ENCODE results near the gene ELOVL5.
A peak's percentile ranks its signal among the peaks of the same experiment; 100 is the strongest.

The ELOVL5 gene

DNA sequence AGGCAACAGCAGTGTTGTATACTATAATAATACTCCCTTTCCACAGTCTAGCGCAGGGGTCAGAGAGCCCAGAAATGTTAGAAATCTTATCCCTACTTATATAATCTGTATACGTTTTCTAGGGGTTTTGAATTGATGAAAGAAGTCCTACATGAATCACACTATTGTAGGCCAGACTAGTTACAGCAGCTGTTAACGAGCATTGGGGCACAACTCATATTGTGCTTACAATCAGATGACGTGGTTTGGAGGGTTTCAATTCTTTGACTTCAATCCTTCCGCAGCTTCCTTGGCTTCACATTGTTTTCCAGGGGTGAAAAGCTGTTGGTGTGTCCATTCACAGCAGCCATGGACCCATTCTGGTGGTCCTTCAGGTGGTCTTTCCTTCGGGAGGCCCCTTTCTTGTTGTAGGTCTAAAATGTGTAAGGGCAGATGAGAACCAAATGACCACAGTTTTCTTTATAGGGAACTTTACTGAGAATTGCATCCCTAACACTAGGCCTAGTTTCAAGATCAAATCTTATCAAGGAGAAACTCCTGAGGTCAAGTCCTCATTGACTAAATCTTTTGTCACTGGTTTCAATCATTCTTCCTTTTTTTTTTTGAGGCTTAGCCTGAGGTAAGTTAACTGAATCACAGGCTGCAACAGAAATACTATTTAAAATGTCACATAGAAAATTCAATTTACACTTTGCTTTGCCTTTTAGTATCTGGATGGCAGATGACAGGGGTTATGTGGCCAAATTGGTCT, 79.7 kb downstream of the ELOVL5 start:
- DNase-seq = no peak

DNA sequence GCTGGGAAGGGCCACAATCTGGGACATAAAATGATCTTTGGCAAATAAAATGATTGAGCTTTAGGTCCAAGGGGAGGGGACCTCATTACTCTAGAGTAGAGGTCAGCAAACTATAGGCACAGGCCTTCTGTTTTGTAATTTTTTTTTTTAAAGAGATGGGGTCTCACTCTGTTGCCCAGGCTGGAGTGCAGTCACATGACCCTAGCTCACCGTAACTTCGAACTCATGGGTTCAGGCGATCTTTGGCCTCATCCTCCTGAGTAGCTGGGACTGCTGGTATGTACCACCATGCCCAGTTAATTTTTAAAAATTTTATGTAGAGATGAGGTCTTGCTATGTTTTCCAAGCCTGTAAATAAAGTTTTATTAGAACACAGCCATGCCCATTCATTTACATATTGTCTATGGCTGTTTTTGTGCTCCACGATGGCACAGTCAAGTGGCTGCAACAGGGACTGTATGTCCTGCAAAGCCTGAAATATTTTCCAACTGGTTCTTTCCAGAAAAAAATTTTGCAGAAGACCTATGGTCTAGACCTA, 82.1 kb downstream of the ELOVL5 start:
- no peak for DNase-seq

DNA sequence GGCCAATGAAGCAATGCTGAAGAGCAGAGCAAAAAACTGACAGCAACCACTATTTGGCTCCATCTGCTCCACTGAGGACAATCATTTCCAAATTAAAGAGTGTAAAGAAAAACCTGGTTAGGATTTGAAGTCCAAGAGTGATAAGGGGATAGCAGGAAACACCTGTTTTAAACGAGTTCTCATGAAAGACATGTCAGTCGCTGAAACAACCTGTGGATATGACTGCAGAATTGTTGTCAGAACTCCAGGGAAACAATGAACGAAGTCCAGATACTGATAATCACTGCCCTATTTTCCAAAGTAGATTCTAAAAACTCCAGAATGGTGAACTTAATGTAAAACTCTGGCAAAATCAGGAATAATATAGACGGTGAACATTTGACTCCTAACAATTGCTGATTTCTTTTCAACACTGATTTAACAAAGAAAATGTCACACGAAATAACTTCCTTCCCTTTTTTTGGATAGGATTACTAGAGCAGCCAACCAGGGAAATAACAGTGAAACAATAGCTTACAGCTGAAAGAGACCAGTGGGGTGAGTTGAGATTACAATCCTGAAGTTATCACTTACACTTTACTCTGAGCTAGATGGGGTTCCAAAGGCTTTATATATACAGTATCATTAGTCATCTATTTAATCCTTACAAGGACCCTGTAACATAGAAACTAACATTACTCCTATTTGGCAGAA, 83.7 kb downstream of the ELOVL5 start:
- no peak for DNase-seq

DNA sequence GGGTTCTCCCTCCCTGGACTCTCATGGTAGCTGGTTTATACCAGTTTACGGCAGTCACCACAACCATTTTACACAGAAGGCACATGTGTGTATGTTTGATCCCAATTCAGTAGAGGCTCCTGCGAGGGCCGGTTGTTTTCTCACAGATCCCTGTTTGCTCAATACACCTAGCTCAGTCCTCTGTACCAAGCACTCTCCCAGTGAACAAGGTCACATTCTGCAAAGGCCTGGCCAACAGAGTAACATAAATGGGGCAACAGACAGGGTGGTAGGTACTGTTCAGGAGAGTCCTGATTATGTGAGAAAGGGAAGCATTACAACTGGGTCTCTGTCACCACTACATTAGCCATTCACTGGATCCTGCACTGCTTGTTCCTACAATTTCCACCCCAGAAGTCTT, 84.4 kb downstream of the ELOVL5 start:
- DNase-seq = no peak

DNA sequence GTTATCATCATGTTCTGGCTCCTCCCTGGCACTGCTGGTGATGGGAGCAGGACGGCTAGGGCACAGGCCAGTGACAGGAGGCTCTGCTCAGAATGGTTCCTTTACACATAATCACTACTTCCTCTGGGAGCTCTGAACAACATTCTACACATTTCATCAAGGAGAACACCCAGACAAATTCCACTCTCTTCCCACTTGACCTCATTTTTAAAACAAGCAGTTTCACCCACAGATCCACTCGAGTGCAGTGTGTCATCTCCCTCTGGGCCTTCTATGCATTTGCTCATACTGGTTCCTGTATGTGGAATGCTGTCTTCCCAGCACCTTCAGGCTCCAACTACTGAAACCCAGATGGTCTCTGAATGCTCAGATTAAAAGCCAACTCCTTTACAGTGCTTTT, 84.8 kb downstream of the ELOVL5 start:
- DNase-seq = no peak

DNA sequence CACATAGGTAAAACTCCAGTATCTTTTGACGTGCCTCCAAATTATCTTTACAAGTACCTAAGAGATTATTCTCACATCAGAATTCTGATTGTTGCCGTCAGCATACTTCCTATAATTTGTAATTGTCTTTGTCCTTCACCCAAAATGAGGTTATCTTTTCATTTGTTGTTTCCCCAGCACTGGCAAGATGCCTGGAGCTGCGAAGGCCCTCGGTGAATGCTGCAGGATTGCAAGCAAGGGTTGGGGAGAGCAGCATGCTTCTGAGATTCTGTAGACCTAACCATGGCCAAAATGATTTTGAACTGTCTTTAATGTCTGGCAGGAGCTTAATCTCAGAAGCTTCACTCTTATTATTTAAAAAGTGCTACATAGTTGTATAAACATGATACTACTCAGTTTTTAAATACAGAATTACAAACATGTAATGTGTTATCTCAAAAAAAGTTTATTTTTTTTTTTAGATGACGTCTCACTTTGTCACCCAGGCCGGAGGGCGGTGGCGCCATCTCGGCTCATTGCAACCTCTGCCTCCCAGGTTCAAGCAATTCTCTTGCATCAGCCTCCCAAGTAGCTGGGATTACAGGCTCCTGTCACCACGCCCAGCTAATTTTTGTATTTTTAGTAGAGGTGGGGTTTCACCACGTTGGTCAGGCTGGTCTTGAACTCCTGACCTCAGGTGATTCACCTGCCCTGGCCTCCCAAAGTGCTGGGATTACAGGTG, 88.7 kb downstream of the ELOVL5 start:
- no peak for DNase-seq

DNA sequence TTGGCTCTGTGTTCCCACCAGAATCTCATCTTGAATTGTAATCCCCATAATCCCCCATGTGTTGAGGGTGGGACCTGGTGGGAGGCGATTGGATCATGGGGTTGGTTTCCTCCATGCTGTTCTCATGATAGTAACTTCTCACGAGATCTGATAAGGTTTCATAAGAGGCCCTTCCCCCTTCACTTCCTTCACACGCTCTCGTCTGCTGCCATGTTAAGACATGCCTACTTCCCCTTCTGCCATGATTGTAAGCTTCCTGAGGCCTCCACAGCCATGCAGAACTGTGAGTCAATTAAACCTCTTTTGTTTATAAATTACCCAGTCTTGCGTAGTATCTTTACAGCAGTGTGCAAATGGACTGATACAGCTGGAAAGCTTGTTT, 90.0 kb downstream of the ELOVL5 start:
- DNase-seq = no peak

DNA sequence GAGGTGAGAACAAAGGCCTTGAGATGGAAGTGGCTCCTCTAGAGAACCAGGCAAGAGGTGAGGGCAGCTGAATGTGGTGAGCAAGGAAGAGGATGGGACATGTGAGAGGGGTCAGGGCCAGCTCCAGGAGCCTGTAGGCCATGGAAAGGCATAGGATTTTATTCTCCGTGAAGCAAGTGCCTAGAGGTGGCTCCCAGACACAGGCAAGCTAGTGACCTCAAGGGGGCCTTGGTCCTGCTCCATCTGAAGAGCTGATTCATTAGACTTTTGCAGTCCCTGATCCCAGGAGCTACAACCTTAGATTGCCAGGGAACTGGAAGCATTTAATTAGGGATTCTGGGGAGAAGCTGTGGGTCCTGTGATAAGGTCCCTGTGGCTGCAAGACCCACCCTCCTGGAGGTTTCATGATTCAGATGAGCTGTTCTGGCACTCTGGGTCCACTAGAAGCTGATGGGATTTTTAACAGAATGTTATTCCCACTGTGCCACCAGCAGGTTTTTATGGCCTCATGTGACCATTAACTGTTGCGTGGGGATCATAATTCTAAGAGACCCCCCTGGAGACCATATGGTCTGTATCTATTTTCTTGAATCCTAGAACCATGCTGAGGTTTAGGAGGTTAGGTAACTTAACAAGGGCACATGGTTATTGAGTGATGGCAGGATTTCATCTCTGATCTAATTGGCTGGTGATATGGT, 90.5 kb downstream of the ELOVL5 start:
- DNase-seq = peak in 1 of 2 experiments; percentile 58

DNA sequence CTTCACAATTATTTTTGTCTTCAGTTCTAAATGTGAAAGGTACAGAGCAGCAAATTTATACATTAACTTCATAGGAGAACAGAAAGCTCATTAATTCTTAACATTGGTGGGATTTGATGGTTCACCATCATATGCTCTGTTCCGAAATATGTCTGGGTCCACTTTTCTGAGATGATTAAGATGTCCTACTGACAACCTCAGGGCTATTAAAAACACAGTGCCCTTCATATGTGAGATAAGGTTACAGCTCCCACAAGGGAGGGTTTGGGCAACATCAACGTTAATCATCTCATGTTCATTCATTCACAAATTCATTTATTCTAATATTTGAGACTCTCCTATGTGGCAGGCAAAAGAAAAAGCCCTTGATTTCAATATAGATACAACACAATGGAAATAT, 91.2 kb downstream of the ELOVL5 start:
- DNase-seq = no peak

DNA sequence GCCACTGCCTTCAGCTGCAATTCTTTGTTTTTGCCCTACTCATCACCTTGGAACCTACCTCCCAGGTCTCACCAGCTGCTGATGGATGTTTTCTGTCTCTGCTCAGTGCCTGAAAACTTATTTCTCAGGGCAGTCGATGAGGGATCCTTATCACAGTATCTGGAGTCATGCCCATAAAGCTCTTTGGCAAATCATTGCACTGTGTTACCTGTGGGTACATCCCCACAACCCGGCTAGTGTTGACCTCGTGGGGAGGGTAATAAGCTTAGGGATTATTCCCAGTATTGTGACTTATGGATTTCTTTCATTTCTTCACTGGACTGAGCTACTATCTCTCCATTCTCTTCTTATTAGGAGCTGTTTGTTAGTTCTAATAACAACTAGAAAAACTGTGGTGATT, 91.7 kb downstream of the ELOVL5 start:
- no peak for DNase-seq

DNA sequence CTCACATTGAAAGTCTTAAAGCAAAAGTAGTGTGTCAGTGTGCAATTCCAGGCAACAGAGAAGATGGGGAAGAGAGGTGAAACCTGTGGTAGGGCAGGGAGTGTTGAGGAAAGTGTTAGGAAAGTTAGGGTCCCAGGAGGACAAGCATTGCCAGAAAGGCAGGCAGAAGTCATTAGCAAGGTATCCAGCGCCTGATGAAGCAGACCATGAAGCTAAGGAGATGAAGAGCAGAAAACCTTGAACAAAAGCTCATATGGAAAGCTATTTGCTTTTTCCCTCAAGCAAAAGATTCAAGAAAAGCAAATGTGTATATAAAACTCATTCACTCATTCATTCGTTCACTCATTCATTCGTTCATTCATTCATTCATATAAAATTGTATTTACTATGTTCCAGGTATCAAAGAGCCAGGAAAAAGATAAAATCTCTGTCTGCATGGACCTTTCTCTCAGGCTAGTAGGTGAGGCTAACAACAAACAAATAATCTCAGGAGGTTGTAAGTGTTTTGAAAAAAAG, 96.5 kb downstream of the ELOVL5 start:
- DNase-seq = no peak

DNA sequence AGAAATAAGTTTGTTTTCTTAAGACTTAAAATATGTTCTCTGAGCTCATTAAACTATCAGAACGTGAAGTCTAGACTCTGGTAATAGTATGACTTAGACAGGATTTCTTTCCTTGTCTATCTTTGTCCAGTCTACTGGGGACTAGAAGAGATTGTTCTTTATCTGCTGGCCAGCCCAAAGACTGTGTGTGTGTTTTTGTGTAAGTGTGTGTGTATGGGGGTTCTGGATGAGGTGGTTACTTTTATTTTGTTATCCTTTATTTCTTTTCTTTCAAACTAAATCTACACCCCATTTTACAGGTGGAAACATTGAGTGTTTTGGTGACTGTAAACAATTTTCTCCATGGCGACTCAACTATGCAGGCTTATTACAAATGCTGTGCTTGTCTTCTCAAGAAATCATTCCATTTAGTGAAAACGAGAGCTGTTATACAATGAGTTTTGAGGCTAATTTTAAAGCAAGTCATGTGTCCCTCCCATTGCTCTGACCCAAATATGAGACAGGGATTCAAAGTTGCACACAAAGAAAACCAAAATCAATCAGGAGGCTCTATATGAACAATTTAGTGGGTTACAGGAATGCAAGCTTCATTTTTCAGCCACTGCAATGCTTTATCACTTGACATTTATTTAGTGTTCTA, 97.6 kb downstream of the ELOVL5 start:
- DNase-seq = no peak

DNA sequence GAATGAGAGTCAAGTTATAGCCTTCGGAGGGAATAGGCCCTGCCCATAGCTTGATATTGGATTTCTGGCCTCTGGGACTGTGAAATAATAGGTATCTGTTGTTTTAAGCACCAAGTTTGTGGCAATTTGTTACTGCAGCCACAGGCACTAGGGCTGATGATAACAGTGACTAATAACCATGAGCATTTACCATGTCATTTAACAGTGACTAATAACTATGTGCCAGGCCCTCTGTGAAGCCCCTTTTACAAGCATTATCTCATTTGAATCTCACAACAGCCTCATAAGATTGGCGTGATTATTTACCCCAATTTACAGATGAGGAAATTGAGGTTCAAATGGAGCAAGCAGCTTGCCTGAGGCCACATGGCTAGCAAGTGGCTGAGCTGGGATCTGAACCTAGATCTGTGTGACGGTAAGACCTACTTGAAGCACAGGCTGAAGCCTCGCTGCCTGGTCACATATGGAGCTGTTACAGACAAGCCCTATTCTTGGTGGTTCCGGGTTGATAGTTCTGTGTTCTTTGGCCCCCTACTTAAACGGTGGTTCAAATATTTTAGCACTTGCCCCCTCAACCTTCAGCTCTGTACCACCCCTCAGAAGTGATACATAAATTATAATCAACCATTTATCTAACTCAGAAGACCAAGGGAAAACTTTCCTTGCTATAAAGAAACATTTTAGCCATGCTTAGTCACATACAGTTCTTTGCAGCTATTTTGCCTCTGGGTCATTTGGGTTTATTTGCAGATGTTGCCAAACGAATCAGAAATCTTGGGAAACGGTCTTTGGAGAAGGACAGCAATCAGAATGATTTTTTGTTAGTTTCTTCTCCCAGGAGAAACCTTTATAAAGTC, 98.3 kb downstream of the ELOVL5 start:
- DNase-seq = no peak

DNA sequence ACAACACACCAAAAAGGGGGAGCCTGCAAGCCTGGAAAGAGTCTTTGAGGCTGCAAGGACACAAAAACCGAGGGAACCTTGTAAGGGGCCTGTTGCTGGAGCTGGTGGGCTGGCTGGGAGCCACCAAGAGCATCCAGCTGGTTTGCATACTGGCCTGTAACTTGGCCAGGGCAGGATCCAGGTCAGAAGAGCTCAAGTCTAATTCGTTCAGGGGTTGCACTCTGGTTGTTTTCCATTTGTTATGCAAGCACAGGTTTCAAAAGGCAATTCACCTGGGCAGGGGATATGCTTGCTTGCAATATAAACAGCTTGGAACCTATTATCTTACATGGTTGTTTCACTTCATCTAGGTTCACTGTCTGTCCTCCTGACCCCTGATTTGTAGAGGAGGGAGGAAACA, 101.8 kb downstream of the ELOVL5 start:
- no peak for DNase-seq

DNA sequence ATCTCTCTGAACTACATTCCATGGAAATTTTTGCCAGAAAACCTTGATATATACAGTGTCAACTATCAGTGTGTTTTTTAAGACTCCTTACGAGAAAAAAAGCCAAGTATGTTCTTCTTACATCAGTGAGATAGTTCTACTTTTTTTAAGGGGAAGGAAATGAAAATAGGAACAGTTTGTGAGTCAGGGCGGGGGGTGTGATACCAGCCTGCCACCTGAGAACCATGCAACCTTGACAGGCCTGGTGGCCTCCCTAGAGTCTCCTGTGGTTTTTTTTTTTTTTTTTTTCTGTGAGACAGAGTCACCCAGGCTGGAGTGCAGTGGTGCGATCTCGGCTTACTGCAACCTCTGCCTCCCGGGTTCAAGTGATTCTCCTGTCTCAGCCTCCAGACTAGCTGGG, 103.8 kb downstream of the ELOVL5 start:
- no peak for DNase-seq

DNA sequence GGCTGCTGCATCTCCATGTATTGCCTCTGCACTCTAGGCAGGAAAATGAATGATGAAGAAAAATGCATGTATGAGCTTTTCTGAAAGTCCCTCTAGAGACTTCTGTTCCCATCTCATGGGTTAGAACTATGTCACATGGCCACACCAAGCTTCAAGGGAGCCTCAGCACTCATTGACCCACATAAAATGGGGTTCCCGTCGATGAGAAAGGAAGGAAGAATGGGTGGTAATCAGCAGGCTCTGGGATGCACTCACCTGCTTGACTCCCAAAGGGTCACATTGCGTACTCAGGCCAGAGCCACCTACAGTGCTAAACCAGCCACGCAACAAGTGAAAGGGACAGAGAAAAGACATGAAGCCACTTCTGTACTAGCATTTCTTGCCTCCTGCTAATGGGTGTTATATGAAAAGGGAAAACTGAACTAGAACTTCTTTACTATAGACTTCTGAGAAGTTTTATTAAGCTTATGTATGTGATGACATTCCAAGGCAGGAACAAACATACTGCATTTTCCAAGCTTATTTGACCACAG, 104.3 kb downstream of the ELOVL5 start:
- DNase-seq = no peak

DNA sequence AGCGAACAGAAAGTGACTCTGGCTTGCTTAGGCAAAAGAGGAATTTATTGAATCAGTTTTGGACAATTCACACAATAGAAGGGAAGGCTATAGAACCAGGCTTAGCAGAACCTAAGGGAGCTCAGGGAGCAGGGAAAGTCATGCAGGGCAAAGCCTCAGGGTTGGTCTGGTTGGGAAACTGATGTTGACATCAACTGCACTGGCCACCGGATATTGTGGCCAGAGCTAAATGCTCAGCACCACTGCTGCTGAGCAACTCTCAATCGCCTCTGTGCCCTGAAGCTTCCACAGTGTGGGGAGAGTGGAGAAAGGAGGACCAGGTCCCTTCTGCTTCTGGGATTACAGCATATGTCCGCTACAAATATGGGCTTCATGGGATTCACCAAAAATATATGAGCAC, 106.8 kb downstream of the ELOVL5 start:
- no peak for DNase-seq

DNA sequence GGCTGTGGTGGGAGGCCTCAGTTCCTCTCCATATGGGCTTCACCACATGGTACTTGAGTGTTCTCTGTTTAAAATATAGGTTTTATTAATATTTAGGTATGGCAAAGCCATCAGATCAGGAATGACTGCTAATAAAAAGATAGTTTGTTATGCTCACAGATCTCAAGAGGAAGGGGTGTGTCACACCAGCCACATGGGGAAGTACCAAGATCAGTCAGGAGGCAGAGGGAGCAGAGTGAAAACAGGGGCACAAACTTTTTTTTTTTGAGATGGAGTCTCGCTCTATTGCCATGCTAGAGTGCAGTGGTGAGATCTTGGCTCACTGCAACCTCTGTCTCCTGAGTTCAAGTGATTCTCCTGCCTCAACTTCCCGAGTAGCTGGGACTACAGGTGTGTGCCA, 108.0 kb downstream of the ELOVL5 start:
- DNase-seq = no peak

DNA sequence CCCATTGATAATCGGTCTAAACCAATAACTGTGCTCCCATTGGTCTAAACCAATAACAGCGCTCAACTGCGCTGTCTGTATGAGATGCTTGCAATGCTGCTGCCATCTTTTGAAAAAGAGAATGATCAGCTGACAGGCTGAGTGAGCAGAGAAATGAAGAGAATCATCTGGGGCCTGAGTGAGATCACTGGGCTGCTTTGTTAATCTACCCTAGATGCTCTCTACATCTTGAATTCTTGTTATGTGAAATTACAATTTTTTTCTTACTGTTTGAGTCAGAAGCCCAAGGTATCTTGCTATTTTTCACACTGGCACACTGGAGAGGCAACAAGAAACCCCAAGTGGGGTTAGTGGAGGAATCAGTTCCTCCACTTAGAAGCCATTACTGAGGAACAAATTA, 108.6 kb downstream of the ELOVL5 start:
- DNase-seq = no peak

DNA sequence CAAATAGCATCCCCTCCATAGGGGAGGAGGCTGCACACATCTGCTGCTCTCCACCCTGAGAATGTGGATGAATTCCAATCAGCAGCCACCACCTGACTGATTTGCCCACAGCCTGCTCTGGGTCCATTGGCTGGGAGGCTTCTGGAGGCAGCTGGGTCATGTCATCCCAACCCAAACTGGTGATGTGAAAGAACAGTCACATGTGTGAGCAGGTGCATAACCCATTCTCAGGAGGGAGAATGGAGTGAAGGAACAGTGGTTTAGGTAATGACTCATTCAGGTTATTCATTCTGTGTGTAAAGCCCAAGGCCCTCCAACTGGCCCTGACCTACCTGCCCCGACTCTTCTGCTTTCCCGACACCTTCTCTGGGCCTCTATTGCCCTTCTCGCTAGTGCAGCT, 109.2 kb downstream of the ELOVL5 start:
- DNase-seq = no peak

DNA sequence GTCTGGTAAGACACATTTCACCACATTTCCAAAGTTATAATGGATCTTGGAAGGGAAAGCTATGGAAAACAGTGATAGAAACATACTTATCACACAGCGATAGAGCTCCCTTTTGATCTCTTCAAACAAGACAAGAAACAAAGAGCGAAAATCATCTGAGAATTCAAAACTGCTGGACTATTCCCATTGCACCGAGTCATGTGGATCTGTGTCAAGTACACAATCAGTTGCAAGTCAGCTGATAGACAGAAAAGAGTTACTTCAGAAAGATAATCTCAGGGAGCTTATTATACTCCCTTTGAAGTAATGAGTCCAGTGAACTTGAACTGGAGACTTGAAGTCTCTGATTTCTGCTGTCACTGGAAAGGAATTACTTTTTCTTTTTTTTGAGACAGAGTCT, 110.4 kb downstream of the ELOVL5 start:
- DNase-seq = no peak
